K562 (cell line): Measurements from ENCODE around the gene ZNHIT2. TPM values are rescaled to one million over a fixed set of nuclear protein-coding genes. Genes with fewer than 3 reads are reported as not detected.
A peak's percentile ranks its signal among the peaks of the same experiment; 100 is the strongest.

Experiments
- ARID3A ChIP-seq: IDR thresholded peaks from 2 replicates; pipeline ENCODE4 v1.6.1; 2012; ENCODE audit warnings: low read depth, low read length, improper control_type of control experiment, borderline replicate concordance
- ATF3 ChIP-seq, 2 experiments: fragments of 450-650 bp in 1 of 2; sonication (generic) in 1 of 2; formaldehyde crosslinking in 1 of 2; IDR thresholded peaks in 1 of 2; conservative IDR thresholded peaks in 1 of 2; 2 replicates each; pipeline versions ENCODE4 v1.6.1 to v1.8.1; 2016 to 2023; ENCODE audit warnings: mild to moderate bottlenecking in 2 of 2, moderate library complexity in 2 of 2, inconsistent platforms in 1 of 2, missing genetic modification reagents in 1 of 2
- DPF2 ChIP-seq: fragments of 450-650 bp; IDR thresholded peaks from 2 replicates; pipeline ENCODE4 v1.6.1; 2016
- E2F1 ChIP-seq: sonication (generic); formaldehyde crosslinking; IDR thresholded peaks from 2 replicates; pipeline ENCODE4 v1.8.1; 2023; ENCODE audit warnings: mild to moderate bottlenecking, missing genetic modification reagents, moderate library complexity
- ELK3 ChIP-seq: fragments of 450-650 bp; formaldehyde crosslinking; IDR thresholded peaks from 2 replicates; pipeline ENCODE4 v1.4.0; 2020; ENCODE audit warnings: mild to moderate bottlenecking
- HINFP ChIP-seq: fragments of 450-650 bp; conservative IDR thresholded peaks from 2 replicates; pipeline ENCODE4 v1.6.1; 2016; ENCODE audit warnings: missing genetic modification characterization, low read depth, mild to moderate bottlenecking, control low read depth, missing compliant biosample characterization
- LEF1 ChIP-seq: fragments of 450-650 bp; IDR thresholded peaks from 2 replicates; pipeline ENCODE4 v1.6.1; 2016; ENCODE audit warnings: mild to moderate bottlenecking
- MBD1 ChIP-seq: fragments of 250-450 bp; sonication (Bioruptor Pico); IDR thresholded peaks from 2 replicates; pipeline ENCODE4 v1.8.0; 2022; ENCODE audit warnings: inconsistent platforms
- NCOR1 ChIP-seq: fragments of 450-650 bp; IDR thresholded peaks from 2 replicates; pipeline ENCODE4 v1.6.1; 2016; ENCODE audit warnings: mild to moderate bottlenecking, moderate library complexity
- POLR2AphosphoS5 ChIP-seq: IDR thresholded peaks from 2 replicates; pipeline ENCODE4 v1.6.1; 2011; ENCODE audit warnings: mild to moderate bottlenecking, low read depth, low read length, moderate library complexity; ENCODE audit not compliant: control insufficient read depth, insufficient read depth
- RBBP5 ChIP-seq: fragments of 200-600 bp; sonication (generic); IDR thresholded peaks from 2 replicates; pipeline ENCODE4 v1.6.1; 2012; ENCODE audit warnings: borderline replicate concordance, mild to moderate bottlenecking, low read length, control low read depth, inconsistent platforms; ENCODE audit not compliant: insufficient read depth, poor library complexity, severe bottlenecking
- TAF9B ChIP-seq: fragments of 450-650 bp; IDR thresholded peaks from 2 replicates; pipeline ENCODE4 v1.6.1; 2018; ENCODE audit warnings: mild to moderate bottlenecking; ENCODE audit not compliant: partially characterized antibody
- TFAM ChIP-seq: fragments of 250-450 bp; sonication (Bioruptor Pico); conservative IDR thresholded peaks from 2 replicates; pipeline ENCODE4 v1.5.0; 2021; ENCODE audit warnings: mild to moderate bottlenecking, moderate library complexity
- ZNF217 ChIP-seq: sonication (generic); formaldehyde crosslinking; IDR thresholded peaks from 2 replicates; pipeline ENCODE4 v1.8.0; 2022; ENCODE audit warnings: mild to moderate bottlenecking, missing genetic modification reagents
- ZNF24 ChIP-seq: fragments of 450-650 bp; IDR thresholded peaks from 2 replicates; pipeline ENCODE4 v1.6.1; 2016
- ZNF584 ChIP-seq: fragments of 200-800 bp; sonication (Bioruptor generic); IDR thresholded peaks from 2 replicates; pipeline ENCODE4 v1.6.1; 2016; ENCODE audit warnings: low read depth, mild to moderate bottlenecking, missing genetic modification characterization, missing compliant biosample characterization
- ZNF707 ChIP-seq: fragments of 250-450 bp; sonication (Bioruptor Pico); conservative IDR thresholded peaks from 2 replicates; pipeline ENCODE4 v1.8.0; 2022; ENCODE audit warnings: inconsistent platforms, mild to moderate bottlenecking, moderate library complexity
- ZNF717 ChIP-seq: fragments of 250-450 bp; sonication (Bioruptor Pico); IDR thresholded peaks from 2 replicates; pipeline ENCODE4 v1.5.0; 2021
- polyA plus RNA-seq, 8 experiments: library from polyadenylated mRNA; depleted of rRNA in 4 of 8; stranded (reverse) in 5 of 8; unstranded in 3 of 8; fragments of >200 nt; fragmentation: Nextera tagmentation in 2 of 8; fragmentation: Illumina TruSeq in 1 of 8; extraction: Ambion mirVana in 2 of 8; extraction: Trizol in 1 of 8; gene quantifications; 2 replicates each; pipeline versions ENCODE4 v1.2.1 to v1.2.3, GENCODE V29; 2011 to 2014; ENCODE audit warnings: inconsistent platforms in 1 of 8, missing spikeins in 1 of 8
- total RNA-seq, 7 experiments: library from RNA; depleted of rRNA in 6 of 7; stranded (reverse); fragments of >200 nt in 6 of 7; fragmentation: Illumina TruSeq in 2 of 7; extraction: Trizol in 2 of 7; gene quantifications; 2 replicates each; pipeline versions ENCODE4 v1.2.1 to v1.2.3, GENCODE V29; 2011 to 2021; ENCODE audit warnings: low replicate concordance in 1 of 7

ZNHIT2 gene
- total and polyA plus RNA-seq, 9 of the 15 experiments (the other 6 are each of a cell fraction or from before 2014, with no cell fraction given) = 0.08 to 39.0 (median 2.5) TPM

- TF ChIP-seq E2F1 (CRISPR knock-in tag) (no peak), HINFP (tag) (no peak; the same call in 1 of the 2 replicates), ZNF584 (CRISPR knock-in tag) (no peak), LEF1 (peak; percentile 57; the same call in 1 of the 2 replicates), TFAM (CRISPR knock-in tag) (no peak), ZNF217 (CRISPR knock-in tag) (no peak), ZNF717 (CRISPR knock-in tag) (no peak), ELK3 (CRISPR knock-in tag) (no peak), RBBP5 (peak; percentile 95), MBD1 (CRISPR knock-in tag) (no peak), POLR2AphosphoS5 (peak; percentile 87), NCOR1 (peak; percentile 48), ATF3 (IDR thresholded peaks at IDR 0.05) (no peak), ATF3 (CRISPR knock-in tag; conservative IDR thresholded peaks at IDR 0.05) (peak; percentile 44; the same call in 1 of the 2 replicates), DPF2 (no peak), ZNF24 (peak; percentile 85), TAF9B (peak; percentile 81), ZNF707 (peak; percentile 51; the same call in 1 of the 2 replicates), ARID3A (no peak)
Measured at GRCh38 chr11:65095974-65096806, 21.3 kb downstream of the ZNHIT2 start, which contains the start of gene VPS51 (continued).
